ENCODE measurements around the gene CPA5. TPM values are rescaled to one million over a fixed set of nuclear protein-coding genes. Genes with fewer than 3 reads are reported as not detected.
"Not testable (repeated sequence)": the region's sequence is repeated elsewhere in the genome, so short reads cannot be mapped to it uniquely, and the experiment has no call there.

CPA5 gene
- polyA plus RNA-seq, 5 donors = 0.10 to 1.4 (median 0.30) TPM

DNA sequence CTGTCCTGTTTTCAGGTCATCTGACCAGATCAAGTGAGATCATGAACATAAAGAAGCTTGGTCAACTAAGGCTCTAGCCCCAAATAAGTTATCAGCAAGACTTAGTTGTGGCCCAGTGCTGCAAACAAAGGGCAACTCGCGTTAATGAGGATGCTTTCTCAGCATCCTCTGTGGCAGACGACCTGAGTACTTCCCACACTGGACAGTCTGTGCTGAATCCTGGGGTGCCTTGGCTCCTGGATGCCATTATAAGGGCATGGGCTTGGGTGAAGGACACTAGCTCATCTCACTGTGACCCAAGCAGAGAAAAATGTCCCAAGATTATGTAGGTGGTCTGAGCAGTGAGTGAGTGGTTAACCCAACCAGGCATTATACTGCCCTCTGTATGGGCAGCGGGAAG is 13.9 kb downstream of the CPA5 start:
- no peak for DNase-seq

GRCh38 chr7:130359276-130359857 is 14.8 kb downstream of the CPA5 start:
- no peak for DNase-seq

GRCh38 chr7:130360518-130360917 is 15.9 kb downstream of the CPA5 start:
- DNase-seq = no peak

GRCh38 chr7:130361681-130362080 is 17.1 kb downstream of the CPA5 start:
- no peak for DNase-seq

GRCh38 chr7:130362251-130362816 is 17.7 kb downstream of the CPA5 start:
- DNase-seq = no peak

DNA sequence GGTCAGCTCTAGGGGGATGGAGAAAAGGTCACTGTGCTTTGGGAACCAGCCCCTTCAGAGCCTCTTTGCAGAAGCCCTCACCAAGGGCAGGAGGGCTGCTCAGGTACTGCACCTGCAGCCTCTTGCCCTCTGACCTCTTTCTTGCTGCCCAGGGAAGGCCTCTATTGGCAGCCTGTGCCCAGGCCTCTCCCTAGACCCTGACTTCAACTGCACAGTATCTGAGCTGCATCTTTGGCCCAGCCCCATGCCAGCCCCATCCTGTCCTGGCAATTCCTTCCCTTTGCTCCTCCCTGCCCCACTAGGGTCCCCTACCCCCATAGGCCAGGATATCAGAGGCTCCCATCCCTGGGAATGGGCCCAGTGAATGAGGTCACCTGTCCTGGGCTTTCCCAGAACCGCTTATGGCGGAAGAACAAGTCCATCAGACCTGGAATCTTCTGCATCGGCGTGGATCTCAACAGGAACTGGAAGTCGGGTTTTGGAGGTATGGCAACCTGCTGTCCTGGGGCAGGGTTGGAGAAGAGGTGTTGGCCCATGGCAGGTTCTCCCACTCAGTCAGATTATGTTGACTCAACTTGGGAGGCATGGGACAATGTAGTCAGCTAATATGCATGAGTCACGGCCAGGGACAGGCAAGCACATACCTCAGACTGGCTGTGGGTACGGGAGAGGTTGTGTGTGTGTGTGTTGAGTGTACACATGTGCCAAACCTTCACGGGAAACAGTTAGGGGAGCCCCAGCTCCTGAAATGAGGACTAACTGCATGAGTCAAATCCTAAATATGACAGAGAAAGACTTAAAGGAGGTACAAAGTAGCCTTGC is 18.6 kb downstream of the CPA5 start:
- DNase-seq = no peak

- no peak for DNase-seq
Observed at GRCh38 chr7:130364451-130364850, 19.8 kb downstream of the CPA5 start.

DNA sequence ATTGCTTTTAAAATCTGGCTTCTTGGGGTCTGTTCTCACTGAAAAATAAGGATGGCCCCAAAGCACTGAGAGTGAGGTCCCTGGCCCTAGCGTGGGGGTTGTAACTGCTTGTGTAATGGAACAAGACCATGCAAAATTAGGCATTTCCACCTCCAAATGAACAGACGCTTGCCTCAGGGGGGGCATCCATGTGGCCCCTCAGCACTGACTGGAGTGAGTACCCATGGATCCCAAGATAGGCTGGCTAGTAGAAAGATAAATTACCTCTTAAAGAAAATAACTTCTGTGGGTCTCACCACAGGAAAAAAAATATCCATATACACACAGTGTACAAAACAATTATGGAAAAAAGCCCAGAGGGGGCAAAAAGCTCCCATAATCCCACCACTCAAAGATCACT is 20.5 kb downstream of the CPA5 start:
- no peak for DNase-seq

GRCh38 chr7:130365511-130366441 is 21.2 kb downstream of the CPA5 start:
- no peak for DNase-seq

- DNase-seq = no peak
Observed at GRCh38 chr7:130366564-130366963, 21.9 kb downstream of the CPA5 start.

- DNase-seq = no peak
Observed at GRCh38 chr7:130367088-130367755, 22.6 kb downstream of the CPA5 start.

DNA sequence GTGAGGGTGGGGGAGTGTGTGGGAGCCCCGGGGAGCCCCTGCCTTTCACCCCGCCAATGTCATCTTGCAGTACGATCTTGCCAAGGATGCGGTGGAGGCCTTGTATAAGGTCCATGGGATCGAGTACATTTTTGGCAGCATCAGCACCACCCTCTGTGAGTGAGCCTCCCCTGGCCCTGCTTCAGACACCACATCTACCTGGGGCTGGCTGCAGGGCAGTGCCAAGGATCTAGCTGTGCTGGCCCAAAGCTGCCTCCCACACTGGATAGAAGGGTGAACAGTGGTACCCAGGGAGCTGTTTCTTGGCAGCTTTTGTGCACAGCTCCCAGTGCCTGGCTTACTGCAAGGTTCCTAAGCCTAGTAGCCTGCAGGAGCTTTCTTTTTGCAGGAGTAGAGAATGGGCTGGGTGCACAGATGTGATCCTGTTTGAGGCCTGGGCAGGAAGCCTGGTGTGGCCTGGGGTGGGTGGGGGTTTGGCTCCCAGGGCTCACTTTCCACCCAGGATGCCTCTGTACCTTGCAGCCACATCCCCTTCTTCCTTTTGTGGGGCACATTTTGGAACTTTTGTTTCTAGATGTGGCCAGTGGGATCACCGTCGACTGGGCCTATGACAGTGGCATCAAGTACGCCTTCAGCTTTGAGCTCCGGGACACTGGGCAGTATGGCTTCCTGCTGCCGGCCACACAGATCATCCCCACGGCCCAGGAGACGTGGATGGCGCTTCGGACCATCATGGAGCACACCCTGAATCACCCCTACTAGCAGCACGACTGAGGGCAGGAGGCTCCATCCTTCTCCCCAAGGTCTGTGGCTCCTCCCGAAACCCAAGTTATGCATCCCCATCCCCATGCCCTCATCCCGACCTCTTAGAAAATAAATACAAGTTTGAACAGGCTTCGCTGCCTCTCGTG is 23.5 kb downstream of the CPA5 start:
- DNase-seq = no peak

DNA sequence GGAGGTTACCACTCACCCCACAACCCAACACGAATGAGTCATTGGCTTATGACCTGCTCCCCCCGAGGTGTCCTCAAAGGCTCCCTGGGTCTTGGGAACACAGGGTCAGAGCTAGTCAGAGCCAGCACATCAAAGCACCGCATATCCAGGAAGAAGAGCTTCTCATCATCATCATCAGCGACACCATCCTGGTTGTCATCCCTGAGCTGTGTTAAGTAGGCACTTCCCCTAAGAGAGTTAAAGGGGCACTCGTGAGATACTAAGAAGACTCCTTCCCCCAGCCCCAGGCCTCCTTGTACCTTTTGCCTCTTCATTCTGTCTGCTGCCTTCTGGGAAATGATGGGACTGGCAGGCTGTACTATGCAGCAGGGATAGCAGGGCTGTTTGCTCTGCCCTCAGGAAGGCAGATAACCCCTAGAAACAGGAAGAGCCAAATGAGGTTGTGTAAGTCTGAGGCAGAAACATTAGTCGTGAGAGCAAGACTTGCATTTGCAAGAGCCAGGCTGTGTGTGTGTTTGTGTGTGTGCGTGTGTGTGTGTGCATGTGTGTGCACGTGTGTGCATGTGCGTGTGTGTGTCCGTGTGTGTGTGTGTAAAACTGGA is 24.6 kb downstream of the CPA5 start:
- peak in 1 of 2 donors; percentile 45 for DNase-seq

DNA sequence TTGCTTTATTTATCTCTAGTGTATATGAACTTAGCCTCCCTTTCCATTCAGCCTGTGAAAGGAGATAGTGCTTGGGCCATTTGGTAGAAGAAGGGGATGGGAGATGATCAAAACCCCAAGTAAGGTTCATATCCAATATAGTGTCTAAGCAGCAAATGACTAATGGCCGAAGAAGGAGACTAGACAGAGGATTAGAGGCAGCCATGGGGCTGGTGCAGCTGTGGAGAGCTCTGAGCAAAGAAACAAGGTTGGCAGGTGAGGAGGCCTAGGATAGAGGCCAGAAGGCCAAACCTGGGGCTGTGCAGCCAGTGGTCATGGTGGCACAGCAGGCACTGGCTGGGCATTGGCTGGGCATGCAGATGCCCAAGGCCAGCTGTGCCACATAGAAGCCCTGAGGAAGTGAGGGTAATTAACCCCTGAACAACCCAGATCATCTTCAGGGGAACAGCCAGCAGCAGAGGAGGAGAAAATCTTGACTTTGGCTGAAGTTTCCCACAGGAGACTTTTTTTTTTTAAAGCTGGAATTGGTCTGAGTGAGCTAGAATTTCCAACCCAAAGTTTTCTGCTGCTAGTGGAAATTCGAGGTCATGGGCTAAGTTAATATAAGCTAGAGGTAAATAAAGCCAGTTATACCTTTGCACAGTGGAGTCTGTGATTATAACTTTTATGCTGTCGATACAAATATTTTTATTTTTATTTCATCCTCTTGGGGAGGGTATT is 25.4 kb downstream of the CPA5 start:
- no peak for DNase-seq

GRCh38 chr7:130371046-130371445 is 26.4 kb downstream of the CPA5 start:
- peak; percentile 74 to 79 for DNase-seq

GRCh38 chr7:130372402-130373165 is 28.0 kb downstream of the CPA5 start:
- DNase-seq = no peak

- DNase-seq = no peak
Observed at GRCh38 chr7:130374507-130374906, 29.9 kb downstream of the CPA5 start.

DNA sequence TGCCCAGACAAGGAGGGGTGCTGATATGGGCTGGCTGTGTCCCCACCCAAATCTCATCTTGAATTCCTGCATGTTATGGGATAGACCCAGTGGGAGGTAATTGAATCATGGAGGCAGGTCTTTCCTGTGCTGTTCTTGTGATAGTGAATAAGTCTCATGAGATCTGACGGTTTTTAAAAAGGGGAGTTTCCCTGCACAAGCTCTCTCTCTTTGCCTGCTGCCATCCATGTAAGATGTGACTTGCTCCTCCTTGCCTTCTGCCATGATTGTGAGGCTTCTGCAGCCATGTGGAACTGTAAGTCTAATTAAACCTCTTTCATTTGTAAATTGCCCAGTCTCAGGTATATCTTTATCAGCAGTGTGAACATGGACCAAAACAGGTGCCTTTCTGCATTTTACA is 31.8 kb downstream of the CPA5 start:
- not testable (repeated sequence) for DNase-seq

Data from right lung (tissue), 5 donors.